A549 (cell line): ENCODE data around the gene BCS1L.

Experiments used
- BCL3 ChIP-seq: fragments of >200 bp; sonication (Bioruptor Twin); formaldehyde crosslinking; IDR thresholded peaks from 3 replicates; pipeline ENCODE4 v1.6.1; 2016
- CBX8 ChIP-seq: fragments of 200-600 bp; sonication (generic); IDR thresholded peaks from 2 replicates; pipeline ENCODE4 v1.6.1; 2016
- CHD4 ChIP-seq: fragments of 200-600 bp; sonication (generic); IDR thresholded peaks from 2 replicates; pipeline ENCODE4 v1.6.1; 2016; ENCODE audit warnings: antibody characterized with exemption, mild to moderate bottlenecking, borderline replicate concordance
- CTCF ChIP-seq: fragments of >200 bp; sonication (Bioruptor Twin); formaldehyde crosslinking; IDR thresholded peaks from 3 replicates; pipeline ENCODE4 v1.5.1; 2016
- MAX ChIP-seq: IDR thresholded peaks from 2 replicates; pipeline ENCODE4 v1.6.1; 2012
- MAZ ChIP-seq: fragments of 150-350 bp; IDR thresholded peaks from 2 replicates; pipeline ENCODE4 v1.6.1; 2014; ENCODE audit warnings: antibody characterized with exemption, low read depth, low read length, borderline replicate concordance
- POLR2A ChIP-seq: IDR thresholded peaks from 2 replicates; pipeline ENCODE4 v1.6.1; 2012; ENCODE audit warnings: mild to moderate bottlenecking, low read length
- RARB ChIP-seq: fragments of 250-450 bp; sonication (Bioruptor Pico); IDR thresholded peaks from 2 replicates; pipeline ENCODE4 v1.8.0; 2021; ENCODE audit warnings: mild to moderate bottlenecking, moderate library complexity
- SREBF2 ChIP-seq: fragments of 450-650 bp; IDR thresholded peaks from 2 replicates; pipeline ENCODE4 v1.6.1; 2014; ENCODE audit warnings: mild to moderate bottlenecking, moderate library complexity
- TFCP2L1 ChIP-seq: fragments of 250-450 bp; sonication (Bioruptor Pico); IDR thresholded peaks from 2 replicates; pipeline ENCODE4 v1.5.0; 2021; ENCODE audit warnings: mild to moderate bottlenecking

- TF ChIP-seq CTCF (no peak), MAX (peak; percentile 98), RARB (CRISPR knock-in tag) (no peak), CHD4 (no peak), POLR2A (peak; percentile 91), CBX8 (no peak), TFCP2L1 (CRISPR knock-in tag) (no peak), MAZ (no peak), BCL3 (peak; percentile 88; the same call in 1 of the 3 replicates), SREBF2 (no peak)
Observed at GRCh38 chr2:218659258-218659987, at the start of gene BCS1L, which contains the start of gene ZNF142.
